Adipocyte (in vitro differentiated cells): ENCODE measurements around the gene SLC6A17.

ENCODE experiments used
- DNase-seq: peaks from one replicate; pipeline ENCODE4 v3.0.0-alpha.2; 2015; ENCODE audit warnings: low read depth
- H3K27me3 ChIP-seq: replicated peaks from 2 replicates; pipeline ENCODE4 v1.7.0; 2013; ENCODE audit warnings: mild to moderate bottlenecking, low read length, moderate library complexity; ENCODE audit not compliant: control insufficient read depth, insufficient read depth
- H3K36me3 ChIP-seq: 2 replicates; pipeline ENCODE4 v1.7.0; 2013; ENCODE audit warnings: low read length, mild to moderate bottlenecking, moderate library complexity; ENCODE audit not compliant: control insufficient read depth, insufficient read depth, severe bottlenecking
- H3K4me1 ChIP-seq: 2 replicates; pipeline ENCODE4 v1.7.0; 2013; ENCODE audit warnings: mild to moderate bottlenecking, low read length, moderate library complexity; ENCODE audit not compliant: control insufficient read depth, insufficient read depth
- H3K4me3 ChIP-seq: 2 replicates; pipeline ENCODE4 v1.7.0; 2013; ENCODE audit warnings: mild to moderate bottlenecking, low read length, moderate library complexity
- H3K9ac ChIP-seq: 2 replicates; pipeline ENCODE4 v1.7.0; 2013; ENCODE audit warnings: mild to moderate bottlenecking, low read length, moderate library complexity
- H3K9me3 ChIP-seq: 2 replicates; pipeline ENCODE4 v1.7.0; 2013; ENCODE audit warnings: mild to moderate bottlenecking, low read length, moderate library complexity; ENCODE audit not compliant: control insufficient read depth

SLC6A17 gene

GRCh38 chr1:110227774-110228173 is 77.5 kb downstream of the SLC6A17 start:
- H3K36me3 ChIP-seq: peaks cover 4% of the 10 kb centered on the region
- no peak for DNase-seq
- no peaks in the 10 kb centered on the region for H3K9me3 ChIP-seq
- H3K9ac ChIP-seq: no peak overlapping the region
- H3K27me3 ChIP-seq: no peaks in the 10 kb centered on the region
- no peaks in the 10 kb centered on the region for H3K4me1 ChIP-seq
- H3K4me3 ChIP-seq: no peak overlapping the region

GRCh38 chr1:110228381-110228780 is 78.1 kb downstream of the SLC6A17 start:
- H3K4me3 ChIP-seq: no peak overlapping the region
- no peaks in the 10 kb centered on the region for H3K4me1 ChIP-seq
- H3K36me3 ChIP-seq: peaks cover 4% of the 10 kb centered on the region
- no peak overlapping the region for H3K9ac ChIP-seq
- no peaks in the 10 kb centered on the region for H3K27me3 ChIP-seq
- H3K9me3 ChIP-seq: no peaks in the 10 kb centered on the region
- no peak for DNase-seq

- no peak for DNase-seq
Observed at GRCh38 chr1:110228869-110229268, 78.6 kb downstream of the SLC6A17 start.

DNA sequence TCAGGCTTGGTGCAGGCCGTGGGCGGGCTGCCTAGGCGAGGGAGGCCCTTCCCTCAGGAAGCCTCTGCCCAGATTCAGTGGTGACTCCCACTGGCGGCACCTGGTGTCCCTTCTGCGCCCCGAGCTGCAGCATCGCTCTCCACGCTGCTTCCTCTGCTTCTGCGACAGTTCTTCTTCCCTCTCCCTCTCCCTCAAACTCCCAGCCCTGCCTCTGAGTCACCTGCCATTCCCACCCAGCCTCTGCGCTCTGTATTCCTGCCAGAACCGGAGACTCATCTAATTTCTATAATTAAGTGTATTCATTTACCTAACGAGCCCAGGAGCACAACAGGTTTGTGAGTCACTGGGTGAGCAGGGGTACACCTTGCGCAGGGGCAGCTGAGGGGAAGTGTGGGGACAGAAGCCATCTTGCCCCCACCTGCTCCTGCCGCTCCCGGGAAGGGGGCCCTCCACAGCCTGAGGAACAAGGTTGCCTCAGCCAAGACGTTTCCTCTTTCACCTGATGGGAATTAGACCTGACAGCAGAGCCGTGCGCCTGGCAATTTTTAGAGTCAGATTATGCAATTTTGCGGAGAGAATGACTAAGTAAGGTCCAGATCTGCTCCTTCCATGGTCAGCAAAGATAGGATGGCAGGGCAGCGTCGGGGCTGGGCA is 79.2 kb downstream of the SLC6A17 start:
- no peaks in the 10 kb centered on the region for H3K36me3 ChIP-seq
- no peaks in the 10 kb centered on the region for H3K9me3 ChIP-seq
- no peak overlapping the region for H3K9ac ChIP-seq
- DNase-seq: peak; percentile 50
- no peaks in the 10 kb centered on the region for H3K27me3 ChIP-seq
- no peak overlapping the region for H3K4me3 ChIP-seq
- no peaks in the 10 kb centered on the region for H3K4me1 ChIP-seq

More at GRCh38 chr1:110228869-110229268, 78.6 kb downstream of the SLC6A17 start:
- no peaks in the 10 kb centered on the region for H3K4me1 ChIP-seq
- H3K9ac ChIP-seq: no peak overlapping the region
- H3K9me3 ChIP-seq: no peaks in the 10 kb centered on the region
- H3K4me3 ChIP-seq: no peak overlapping the region
- no peaks in the 10 kb centered on the region for H3K27me3 ChIP-seq
- H3K36me3 ChIP-seq: no peaks in the 10 kb centered on the region

DNA sequence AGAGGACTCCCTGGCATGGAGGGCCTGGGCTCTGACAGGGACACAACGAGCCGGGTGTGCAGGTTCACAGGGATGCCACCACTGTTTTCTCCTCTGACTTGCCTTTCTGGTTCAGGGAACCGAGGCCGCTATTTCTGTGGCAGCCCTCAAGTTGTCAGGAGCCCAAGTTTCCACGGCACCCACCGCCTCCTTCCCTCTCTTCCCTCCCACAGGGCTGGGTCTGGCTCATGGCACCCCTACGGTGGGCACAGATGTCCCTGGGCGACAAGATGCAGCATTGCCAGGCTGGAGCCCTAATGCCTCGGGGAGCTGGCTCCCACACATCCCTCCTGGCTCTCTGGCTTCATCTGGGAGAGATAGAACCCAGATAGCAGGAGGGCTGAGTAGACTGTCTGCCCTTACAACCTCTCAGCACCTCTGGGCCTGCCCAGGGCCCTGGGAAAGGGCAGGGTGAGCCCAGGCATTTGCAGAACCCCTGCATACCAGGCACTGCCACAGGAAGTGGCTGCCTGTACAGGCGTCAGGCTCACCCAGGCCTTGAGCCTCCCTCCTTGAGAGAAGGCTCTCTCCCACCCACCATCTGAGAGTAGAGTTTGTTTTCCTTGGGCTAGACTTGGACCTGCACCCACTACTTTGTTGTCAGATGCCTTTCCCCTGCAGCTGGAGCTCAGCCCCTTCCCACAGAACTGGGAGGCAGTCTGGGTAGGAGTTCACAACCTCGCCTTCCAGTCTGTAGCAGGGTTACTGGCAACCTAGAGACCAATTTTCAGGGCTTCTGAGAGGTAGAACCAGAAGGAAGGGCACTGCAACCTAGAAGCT is 80.3 kb downstream of the SLC6A17 start:
- no peaks in the 10 kb centered on the region for H3K27me3 ChIP-seq
- no peak overlapping the region for H3K4me3 ChIP-seq
- H3K9me3 ChIP-seq: no peaks in the 10 kb centered on the region
- H3K9ac ChIP-seq: no peak overlapping the region
- peaks cover 7% of the 10 kb centered on the region for H3K4me1 ChIP-seq
- H3K36me3 ChIP-seq: no peaks in the 10 kb centered on the region
- DNase-seq: no peak

DNA sequence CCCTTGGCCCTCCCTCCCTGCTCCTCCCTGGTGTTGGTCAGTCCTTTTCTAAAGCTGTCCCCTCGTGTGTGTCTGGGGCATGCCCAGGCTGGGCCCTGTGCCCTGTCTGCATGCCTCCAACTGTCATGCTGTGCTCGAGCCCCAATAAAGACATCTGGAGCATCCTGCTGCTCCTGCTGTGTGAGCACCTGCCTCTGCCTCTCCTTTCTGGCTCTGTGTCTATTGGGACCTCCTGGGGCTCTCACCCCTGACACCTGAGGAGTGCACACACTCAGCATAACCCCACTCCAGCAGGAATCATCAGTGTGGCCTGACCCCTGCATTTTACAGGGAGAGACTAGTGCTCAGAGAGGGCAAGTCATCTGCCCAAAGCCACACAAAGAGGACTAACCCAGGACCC is 83.6 kb downstream of the SLC6A17 start:
- H3K27me3 ChIP-seq: no peaks in the 10 kb centered on the region
- peaks cover 9% of the 10 kb centered on the region for H3K4me1 ChIP-seq
- no peak for DNase-seq
- H3K9me3 ChIP-seq: no peaks in the 10 kb centered on the region
- H3K4me3 ChIP-seq: no peak overlapping the region
- H3K36me3 ChIP-seq: no peaks in the 10 kb centered on the region
- H3K9ac ChIP-seq: no peak overlapping the region

- H3K4me1 ChIP-seq: peaks cover 14% of the 10 kb centered on the region
- H3K9ac ChIP-seq: no peak overlapping the region
- H3K36me3 ChIP-seq: no peaks in the 10 kb centered on the region
- DNase-seq: no peak
- H3K27me3 ChIP-seq: no peaks in the 10 kb centered on the region
- no peak overlapping the region for H3K4me3 ChIP-seq
- no peaks in the 10 kb centered on the region for H3K9me3 ChIP-seq
Observed at GRCh38 chr1:110234691-110235090, 84.4 kb downstream of the SLC6A17 start.

DNA sequence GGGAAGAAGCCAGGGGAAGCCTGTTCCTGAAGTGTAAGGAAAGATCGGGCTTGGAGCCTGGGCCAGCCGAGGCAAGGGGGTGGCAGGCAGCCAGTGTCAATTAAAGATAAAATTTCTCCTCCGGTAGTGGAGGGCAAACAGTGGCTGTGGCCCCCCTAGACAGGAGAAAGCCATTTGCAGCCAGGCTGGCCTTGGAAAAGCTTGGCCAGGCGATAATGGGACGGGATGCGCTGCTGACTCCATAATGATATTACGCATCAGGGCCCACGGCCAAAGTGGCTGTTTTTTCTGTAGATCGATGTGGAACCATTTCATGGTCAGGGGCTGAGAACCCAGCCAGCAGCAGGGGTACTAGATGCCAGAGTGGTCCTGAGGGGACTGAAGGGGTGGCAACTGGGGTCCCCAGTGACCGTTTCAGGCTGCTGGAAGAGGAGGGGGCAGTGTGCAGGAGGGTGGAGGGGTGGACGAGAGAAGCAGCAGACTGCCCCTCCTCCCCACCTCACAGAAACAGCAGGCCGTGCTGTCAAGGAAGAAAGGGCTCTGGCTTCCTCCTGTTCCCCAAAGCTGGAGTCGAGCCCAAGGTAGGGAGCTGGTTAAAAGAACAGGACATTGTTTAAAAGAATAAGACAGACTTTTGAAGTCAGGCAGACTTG is 85.0 kb downstream of the SLC6A17 start:
- Histone ChIP-seq H3K4me3 (no peak overlapping the region), H3K9ac (peak overlapping the region; percentile 2), H3K4me1 (peaks cover 17% of the 10 kb centered on the region), H3K27me3 (no peaks in the 10 kb centered on the region), H3K36me3 (no peaks in the 10 kb centered on the region), H3K9me3 (no peaks in the 10 kb centered on the region)
- no peak for DNase-seq

DNA sequence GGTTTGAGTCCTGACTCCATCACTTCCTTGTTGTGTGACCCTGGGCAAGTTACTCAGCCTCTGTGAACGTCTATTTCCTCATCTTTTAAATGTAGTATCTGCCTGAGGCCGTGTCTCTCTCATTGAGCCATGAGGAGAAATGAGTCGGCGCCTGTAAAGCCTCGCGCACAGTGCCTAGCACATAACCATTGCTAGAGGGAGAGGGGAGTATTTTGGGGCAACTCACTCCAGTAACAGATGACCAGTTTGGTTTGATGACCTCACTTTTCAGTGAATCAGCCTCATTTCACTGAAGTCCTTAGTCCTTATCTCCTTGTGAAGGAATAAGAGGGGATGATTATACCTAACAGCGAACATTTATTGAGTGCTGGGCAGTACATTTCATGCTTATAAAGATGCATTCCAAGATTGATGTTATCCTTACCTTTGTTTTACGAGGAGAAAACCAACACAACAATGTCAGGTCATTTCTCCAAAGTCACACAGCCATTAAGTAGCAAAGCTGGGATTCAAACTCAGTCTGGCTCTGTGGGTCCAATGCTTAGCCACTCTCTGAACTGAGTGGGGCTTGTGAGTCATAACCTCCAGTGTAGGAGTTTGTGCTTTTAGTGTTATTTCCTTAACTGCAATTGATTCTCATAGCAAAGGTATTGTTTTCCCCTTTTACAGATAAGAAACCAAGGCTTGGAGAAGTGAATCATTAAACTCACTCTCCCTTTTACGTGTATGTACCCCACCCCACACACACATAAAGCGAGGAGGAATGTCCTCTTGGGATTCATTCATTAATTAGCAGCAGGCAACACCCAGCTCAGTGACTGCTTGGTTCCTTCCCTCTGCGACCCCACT is 85.8 kb downstream of the SLC6A17 start:
- Histone ChIP-seq H3K9me3 (no peaks in the 10 kb centered on the region), H3K4me1 (peaks cover 17% of the 10 kb centered on the region), H3K27me3 (no peaks in the 10 kb centered on the region), H3K4me3 (no peak overlapping the region), H3K9ac (no peak overlapping the region), H3K36me3 (no peaks in the 10 kb centered on the region)
- DNase-seq: peak; percentile 78

DNA sequence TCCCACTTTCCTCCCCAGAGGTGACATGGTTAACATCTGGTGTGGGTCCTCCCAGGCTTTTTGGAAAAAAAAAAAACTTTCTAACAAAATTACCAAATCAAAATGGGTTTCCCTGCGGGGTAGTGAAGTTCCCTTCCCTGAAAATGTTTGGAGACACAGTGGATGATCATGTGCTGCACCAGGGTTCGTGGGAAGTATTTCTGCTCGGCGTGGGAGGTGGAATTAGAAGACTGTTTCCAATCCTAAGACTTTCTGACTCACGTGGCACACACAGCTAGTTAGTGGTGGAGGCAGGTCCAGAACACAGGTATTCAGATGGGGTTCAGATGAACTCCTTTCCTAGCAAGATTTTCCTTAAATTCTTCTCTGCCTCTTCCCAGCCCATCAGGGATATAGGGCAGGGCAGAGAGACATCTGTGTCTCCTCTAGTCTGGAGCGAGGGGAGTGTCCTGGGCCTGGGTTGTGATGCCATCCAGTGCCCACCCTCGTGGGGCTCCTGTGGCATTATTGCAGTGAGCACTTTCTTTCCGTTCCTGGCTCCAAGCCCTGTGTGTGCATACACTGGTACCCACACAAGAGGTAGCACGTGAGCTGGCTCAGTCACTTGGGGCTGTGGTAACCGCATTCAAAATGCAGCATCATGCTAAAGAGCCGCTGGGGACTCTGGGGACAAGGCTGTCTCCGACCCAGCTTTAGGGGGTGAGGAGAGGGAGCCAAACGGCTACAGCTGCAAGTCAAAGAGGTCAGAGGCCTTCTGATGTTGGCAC is 87.3 kb downstream of the SLC6A17 start:
- H3K4me1 ChIP-seq: peaks cover 17% of the 10 kb centered on the region
- H3K9ac ChIP-seq: no peak overlapping the region
- H3K4me3 ChIP-seq: no peak overlapping the region
- no peaks in the 10 kb centered on the region for H3K27me3 ChIP-seq
- no peaks in the 10 kb centered on the region for H3K9me3 ChIP-seq
- DNase-seq: no peak
- no peaks in the 10 kb centered on the region for H3K36me3 ChIP-seq
